Measurements from ENCODE around the gene SLC5A5.

Gene SLC5A5

GRCh38 chr19:17942582-17943273 is 71.0 kb downstream of the SLC5A5 start:
- TF ChIP-seq CTCF (IDR thresholded peaks at IDR 0.05): no peak

GRCh38 chr19:17943274-17944221 is 71.8 kb downstream of the SLC5A5 start:
- TF ChIP-seq CTCF (IDR thresholded peaks at IDR 0.05): no peak

GRCh38 chr19:17944301-17944700 is 72.6 kb downstream of the SLC5A5 start:
- no peak for TF ChIP-seq CTCF (IDR thresholded peaks at IDR 0.05)
